HepG2 (cell line): Measurements from ENCODE around the gene AGK. TPM values are rescaled to one million over a fixed set of nuclear protein-coding genes. Genes with fewer than 3 reads are reported as not detected.

Source experiments
- ATAC-seq: fragments of 200-7000 bp; cut with Tn5 transposase; 3 replicates; pipeline ENCODE4 v1.9.1; 2020; ENCODE audit warnings: mild to moderate bottlenecking, moderate library complexity
- BruUV-seq: library from RNA; stranded (reverse); fragments of 400-500 nt; replicated peaks from 2 replicates; lab custom pipeline; 2021; lab: Mats Ljungman, UMichigan
- CTCF ChIA-PET: fragments of 300-600 bp; formaldehyde crosslinking; extraction: SDS; loops from one replicate; lab custom pipeline; 2021; ENCODE audit warnings: low total read pairs, inconsistent platforms, low intra/inter-chr PET ratio; lab: Yijun Ruan, JAX
- POLR2A ChIA-PET: fragments of 350-600 bp; sonication (Branson Sonifier 250); formaldehyde crosslinking; loops from one replicate; lab custom pipeline; 2020; ENCODE audit warnings: antibody characterized with exemption, inconsistent platforms; lab: Yijun Ruan, JAX
- DNase-seq: peaks from one replicate; pipeline ENCODE4 v3.0.0-alpha.2; 2015; ENCODE audit warnings: low spot score
- FAIRE-seq: peaks from 3 replicates; lab custom pipeline; 2011; peaks lifted over from hg19 to GRCh38; lab: Jason Lieb, UNC
- H2AFZ ChIP-seq: one replicate; pipeline ENCODE4 v1.6.1; 2011; ENCODE audit warnings: low read length, inconsistent platforms
- H3K27ac ChIP-seq: fragments of 300-600 bp; 3 replicates; pipeline ENCODE4 v1.8.0; 2011; ENCODE audit warnings: mixed run types, mild to moderate bottlenecking, mixed read lengths, low read length, inconsistent platforms; ENCODE audit not compliant: insufficient read depth; ENCODE audit errors: extremely low read length
- H3K27me3 ChIP-seq, 2 experiments: fragments of 200-600 bp in 1 of 2; 2 replicates in 1 of 2; 3 replicates in 1 of 2; pipeline versions ENCODE4 v1.6.0 to v1.8.0; 2011; ENCODE audit warnings: low read length in 2 of 2, mild to moderate bottlenecking in 2 of 2, moderate library complexity in 2 of 2, inconsistent platforms in 1 of 2; ENCODE audit not compliant: insufficient read depth in 2 of 2, control insufficient read depth in 1 of 2
- H3K36me3 ChIP-seq, 2 experiments: fragments of 200-600 bp in 1 of 2; replicated peaks in 1 of 2; 2 replicates in 1 of 2; 3 replicates in 1 of 2; pipeline versions ENCODE4 v1.5.1 to v1.8.0; 2011; ENCODE audit warnings: low read length in 2 of 2, inconsistent platforms in 1 of 2; ENCODE audit not compliant: insufficient read depth in 2 of 2, control insufficient read depth in 1 of 2
- H3K4me1 ChIP-seq: 2 replicates; pipeline ENCODE4 v1.5.1; 2012; ENCODE audit warnings: low read length, inconsistent platforms; ENCODE audit not compliant: insufficient read depth
- H3K4me2 ChIP-seq: 2 replicates; pipeline ENCODE4 v1.6.0; 2011; ENCODE audit warnings: low read depth, low read length, inconsistent platforms
- H3K4me3 ChIP-seq, 3 experiments: fragments of 200-600 bp in 1 of 3; sonication (generic), shearing (Covaris generic) in 1 of 3; replicated peaks in 1 of 3; 2 replicates each; pipeline ENCODE4 v1.5.1; 2011 to 2016; ENCODE audit warnings: low read length in 3 of 3, inconsistent platforms in 2 of 3, low read depth in 2 of 3, mild to moderate bottlenecking in 2 of 3, control low read depth in 1 of 3, mixed read lengths in 1 of 3; ENCODE audit not compliant: insufficient read depth in 1 of 3
- H3K79me2 ChIP-seq: one replicate; pipeline ENCODE4 v1.6.1; 2011; ENCODE audit warnings: low read length, inconsistent platforms; ENCODE audit not compliant: insufficient read depth
- H3K9ac ChIP-seq: 2 replicates; pipeline ENCODE4 v1.6.0; 2011; ENCODE audit warnings: mild to moderate bottlenecking, low read depth, low read length, inconsistent platforms; ENCODE audit not compliant: insufficient read depth
- H3K9me3 ChIP-seq: 2 replicates; pipeline ENCODE4 v1.5.1; 2012; ENCODE audit warnings: mild to moderate bottlenecking, low read length
- H4K20me1 ChIP-seq: 2 replicates; pipeline ENCODE4 v1.6.0; 2011; ENCODE audit warnings: inconsistent platforms, mild to moderate bottlenecking, low read length, moderate library complexity; ENCODE audit not compliant: insufficient read depth
- EED ChIP-seq: sonication (generic); formaldehyde crosslinking; IDR thresholded peaks from 2 replicates; pipeline ENCODE4 v1.5.0; 2020; ENCODE audit warnings: mild to moderate bottlenecking, missing genetic modification reagents
- KLF11 ChIP-seq: IDR thresholded peaks from 2 replicates; pipeline ENCODE4 v1.6.1; 2016; ENCODE audit warnings: missing compliant biosample characterization
- MBNL3 ChIP-seq: fragments of 250-450 bp; sonication (Bioruptor Pico); conservative IDR thresholded peaks from 2 replicates; pipeline ENCODE4 v1.8.0; 2022; ENCODE audit warnings: mild to moderate bottlenecking, inconsistent platforms
- NR2C2 ChIP-seq: sonication (generic); formaldehyde crosslinking; IDR thresholded peaks from 2 replicates; pipeline ENCODE4 v1.4.0; 2020; ENCODE audit warnings: missing genetic modification reagents, mild to moderate bottlenecking, moderate library complexity, borderline replicate concordance
- NR2F2 ChIP-seq: IDR thresholded peaks from 2 replicates; pipeline ENCODE4 v1.6.1; 2012; ENCODE audit warnings: low read depth, inconsistent platforms, borderline replicate concordance
- SIX1 ChIP-seq: sonication (generic); formaldehyde crosslinking; IDR thresholded peaks from 2 replicates; pipeline ENCODE4 v1.4.0; 2020; ENCODE audit warnings: missing genetic modification reagents, borderline replicate concordance
- SP2 ChIP-seq: sonication (generic); formaldehyde crosslinking; IDR thresholded peaks from 2 replicates; pipeline ENCODE4 v1.5.1; 2020; ENCODE audit warnings: mild to moderate bottlenecking, missing genetic modification reagents
- ZBTB7A ChIP-seq: sonication (generic); formaldehyde crosslinking; IDR thresholded peaks from 2 replicates; pipeline ENCODE4 v1.8.0; 2022; ENCODE audit warnings: mild to moderate bottlenecking, missing genetic modification reagents
- ZFP90 ChIP-seq: sonication (generic); formaldehyde crosslinking; IDR thresholded peaks from 2 replicates; pipeline ENCODE4 v1.8.0; 2022; ENCODE audit warnings: missing genetic modification reagents, mild to moderate bottlenecking, inconsistent platforms, borderline replicate concordance
- ZNF296 ChIP-seq: sonication (generic); formaldehyde crosslinking; conservative IDR thresholded peaks from 2 replicates; pipeline ENCODE4 v1.5.0; 2020; ENCODE audit warnings: mild to moderate bottlenecking, missing genetic modification reagents
- ZNF3 ChIP-seq: IDR thresholded peaks from 2 replicates; pipeline ENCODE4 v1.7.0; 2017; ENCODE audit warnings: inconsistent platforms
- ZNF343 ChIP-seq: sonication (generic); formaldehyde crosslinking; IDR thresholded peaks from 2 replicates; pipeline ENCODE4 v1.4.0; 2020; ENCODE audit warnings: mild to moderate bottlenecking, missing genetic modification reagents
- ZNF501 ChIP-seq: sonication (generic); formaldehyde crosslinking; IDR thresholded peaks from 2 replicates; pipeline ENCODE4 v1.5.1; 2020; ENCODE audit warnings: mild to moderate bottlenecking, moderate library complexity, missing genetic modification reagents
- ZSCAN30 ChIP-seq: sonication (generic); formaldehyde crosslinking; IDR thresholded peaks from 2 replicates; pipeline ENCODE4 v1.5.0; 2020; ENCODE audit warnings: mild to moderate bottlenecking, missing genetic modification reagents
- WGBS: methylation state at CpG from one replicate; pipeline ENCODE4 v1.1.6; 2017; ENCODE audit warnings: low lambda C conversion rate; 5-methylcytosine and 5-hydroxymethylcytosine counted together
- in situ Hi-C: cut with HindIII; loops from 2 replicates; pipeline ENCODE4 v1.10.0; 2017; ENCODE audit warnings: low pct_unique_long_range_greater_than_20kb; ENCODE audit not compliant: extremely low pct_ligation_motif_present
- intact Hi-C: fragments of 100-400 bp; cut with micrococcal nuclease; formaldehyde crosslinking; loops from one replicate; pipeline ENCODE4 v1.10.0; 2022; ENCODE audit not compliant: unreplicated experiment
- polyA plus RNA-seq, 8 experiments: library from polyadenylated mRNA; depleted of rRNA in 3 of 8; stranded (reverse) in 7 of 8; unstranded in 1 of 8; fragments of >200 nt; fragmentation: Illumina TruSeq in 4 of 8; extraction: Trizol in 4 of 8; gene quantifications; 2 replicates each; pipeline versions ENCODE4 v1.2.1 to v1.2.3, GENCODE V29; 2011 to 2016; ENCODE audit warnings: low read depth in 4 of 8, missing spikeins in 1 of 8, mixed read lengths in 1 of 8; ENCODE audit not compliant: insufficient read depth in 1 of 8
- total RNA-seq, 5 experiments: library from RNA; depleted of rRNA; stranded (reverse); fragments of >200 nt; fragmentation: Illumina TruSeq; extraction: Trizol; gene quantifications; 2 replicates each; pipeline ENCODE4 v1.2.3, GENCODE V29; 2016; ENCODE audit warnings: low read depth in 1 of 5
- TF ChIP-seq, protein P1 (sequence below): sonication (generic); formaldehyde crosslinking; IDR thresholded peaks from 2 replicates; pipeline ENCODE4 v1.5.0; 2020; ENCODE audit warnings: mild to moderate bottlenecking, low read depth, missing genetic modification reagents, borderline replicate concordance
- TF ChIP-seq, protein P2 (sequence below): sonication (generic); formaldehyde crosslinking; IDR thresholded peaks from 2 replicates; pipeline ENCODE4 v1.4.0; 2020; ENCODE audit warnings: missing genetic modification reagents

AGK gene
- total and polyA plus RNA-seq, 2 of the 13 experiments (the other 11 are each of a cell fraction or from before 2014, with no cell fraction given), result 23.7 to 30.1 TPM

DNA sequence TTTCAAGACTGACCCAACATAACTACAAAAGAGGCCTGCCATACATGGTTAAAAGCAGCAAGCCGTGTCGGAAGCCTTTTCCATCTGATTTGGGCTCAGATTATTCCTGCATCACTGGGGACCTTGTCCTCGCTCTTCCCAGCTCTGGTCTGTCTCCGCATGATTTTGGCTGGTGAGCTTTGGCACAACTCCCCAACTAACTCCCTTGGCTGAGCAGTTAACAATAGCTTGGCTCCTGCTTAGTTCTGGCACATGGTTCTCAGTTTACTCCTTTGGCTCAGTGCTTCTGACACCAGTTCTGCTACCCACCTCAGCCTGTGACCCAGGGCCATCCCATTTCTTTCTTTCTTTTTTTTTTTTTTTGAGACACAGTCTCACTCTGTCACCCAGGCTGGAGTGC, 17.0 kb downstream of the AGK start:
- DNase-seq, result no peak
- Histone ChIP-seq H2AFZ (no peak overlapping the region), H3K9me3 (no peaks in the 10 kb centered on the region), H3K79me2 (no peaks in the 10 kb centered on the region), H3K9ac (no peak overlapping the region), H3K4me2 (no peak overlapping the region), H3K36me3 (peaks cover 3 to 21% of the 10 kb centered on the region in 2 experiments; a peak in 4 of 5 replicates), H3K4me3 (no peak overlapping the region), H3K4me1 (no peaks in the 10 kb centered on the region), H3K27me3 (no peaks in the 10 kb centered on the region), H4K20me1 (no peaks in the 10 kb centered on the region), H3K27ac (no peak overlapping the region)
- intact Hi-C loops (no loop called here), in situ Hi-C loops (no loop called here)
- WGBS, result 100% methylated on average over 4 of the region's 4 CpGs
- ATAC-seq, result no peak
- POLR2A ChIA-PET, result no interaction called here
- no peak for TF ChIP-seq MBNL3
- TF ChIP-seq, protein P1, sequence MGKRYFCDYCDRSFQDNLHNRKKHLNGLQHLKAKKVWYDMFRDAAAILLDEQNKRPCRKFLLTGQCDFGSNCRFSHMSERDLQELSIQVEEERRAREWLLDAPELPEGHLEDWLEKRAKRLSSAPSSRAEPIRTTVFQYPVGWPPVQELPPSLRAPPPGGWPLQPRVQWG (CRISPR knock-in tag), result no peak
- TF ChIP-seq NR2C2 (CRISPR knock-in tag), result no peak
- TF ChIP-seq EED, result no peak
- TF ChIP-seq ZSCAN30, result no peak
- TF ChIP-seq ZNF501, result no peak
- TF ChIP-seq SIX1 (CRISPR knock-in tag), result no peak
- TF ChIP-seq ZBTB7A (CRISPR knock-in tag), result no peak
- TF ChIP-seq ZFP90 (CRISPR knock-in tag), result no peak
- no peak for TF ChIP-seq ZNF296 (CRISPR knock-in tag)
- TF ChIP-seq ZNF3, result no peak
- no peak for TF ChIP-seq NR2F2
- TF ChIP-seq ZNF343 (CRISPR knock-in tag), result no peak
- TF ChIP-seq SP2 (CRISPR knock-in tag), result no peak
- TF ChIP-seq KLF11 (CRISPR knock-in tag), result no peak
- TF ChIP-seq, protein P2, sequence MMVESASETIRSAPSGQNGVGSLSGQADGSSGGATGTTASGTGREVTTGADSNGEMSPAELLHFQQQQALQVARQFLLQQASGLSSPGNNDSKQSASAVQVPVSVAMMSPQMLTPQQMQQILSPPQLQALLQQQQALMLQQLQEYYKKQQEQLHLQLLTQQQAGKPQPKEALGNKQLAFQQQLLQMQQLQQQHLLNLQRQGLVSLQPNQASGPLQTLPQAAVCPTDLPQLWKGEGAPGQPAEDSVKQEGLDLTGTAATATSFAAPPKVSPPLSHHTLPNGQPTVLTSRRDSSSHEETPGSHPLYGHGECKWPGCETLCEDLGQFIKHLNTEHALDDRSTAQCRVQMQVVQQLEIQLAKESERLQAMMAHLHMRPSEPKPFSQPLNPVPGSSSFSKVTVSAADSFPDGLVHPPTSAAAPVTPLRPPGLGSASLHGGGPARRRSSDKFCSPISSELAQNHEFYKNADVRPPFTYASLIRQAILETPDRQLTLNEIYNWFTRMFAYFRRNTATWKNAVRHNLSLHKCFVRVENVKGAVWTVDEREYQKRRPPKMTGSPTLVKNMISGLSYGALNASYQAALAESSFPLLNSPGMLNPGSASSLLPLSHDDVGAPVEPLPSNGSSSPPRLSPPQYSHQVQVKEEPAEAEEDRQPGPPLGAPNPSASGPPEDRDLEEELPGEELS (CRISPR knock-in tag), result no peak
- FAIRE-seq, result no peak
- no TSS peak for BruUV-seq
- CTCF ChIA-PET, result no interaction called here
